Ovary (tissue), 3 donors: ENCODE measurements around the gene ZNF558.

Experiments
- EP300 ChIP-seq: sonication (generic); formaldehyde crosslinking; IDR thresholded peaks from one replicate; pipeline ENCODE4 v1.6.1; 2017; ENCODE audit warnings: antibody characterized with exemption
- POLR2A ChIP-seq: fragments of 450-650 bp; IDR thresholded peaks from one replicate; pipeline ENCODE4 v1.6.1; 2017; ENCODE audit warnings: antibody characterized with exemption, mild to moderate bottlenecking, moderate library complexity
- TF ChIP-seq, protein P1 (sequence below), 3 donors: fragments of 450-650 bp in 2 of 3; fragments of 200-600 bp in 1 of 3; IDR thresholded peaks; one replicate each; pipeline versions ENCODE4 v1.5.1 to v1.8.0; 2016 to 2022; ENCODE audit warnings: antibody characterized with exemption in 3 of 3, mild to moderate bottlenecking in 1 of 3
- donor health status: DM: no; HTN: no; CAD: no.

DNA sequence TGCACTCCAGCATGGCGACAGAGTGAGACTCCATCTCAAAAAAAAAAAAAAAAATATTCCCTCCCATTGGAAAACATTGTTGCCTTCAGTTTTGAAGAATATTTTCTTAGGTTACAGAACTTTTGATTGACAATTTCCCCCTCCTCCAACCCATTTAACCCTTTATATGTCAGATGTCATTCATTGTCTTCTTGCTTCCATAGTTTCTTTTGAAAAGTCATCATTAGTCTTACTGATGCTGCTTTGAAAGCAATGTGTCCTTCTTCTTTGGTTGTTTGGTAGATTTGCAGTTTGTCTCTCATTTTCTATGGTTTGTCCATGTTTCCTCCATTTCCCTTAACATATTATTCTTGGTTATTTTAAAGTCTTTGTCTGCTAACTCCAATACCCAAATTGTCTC, 25.4 kb downstream of the ZNF558 start:
- TF ChIP-seq, protein P1, sequence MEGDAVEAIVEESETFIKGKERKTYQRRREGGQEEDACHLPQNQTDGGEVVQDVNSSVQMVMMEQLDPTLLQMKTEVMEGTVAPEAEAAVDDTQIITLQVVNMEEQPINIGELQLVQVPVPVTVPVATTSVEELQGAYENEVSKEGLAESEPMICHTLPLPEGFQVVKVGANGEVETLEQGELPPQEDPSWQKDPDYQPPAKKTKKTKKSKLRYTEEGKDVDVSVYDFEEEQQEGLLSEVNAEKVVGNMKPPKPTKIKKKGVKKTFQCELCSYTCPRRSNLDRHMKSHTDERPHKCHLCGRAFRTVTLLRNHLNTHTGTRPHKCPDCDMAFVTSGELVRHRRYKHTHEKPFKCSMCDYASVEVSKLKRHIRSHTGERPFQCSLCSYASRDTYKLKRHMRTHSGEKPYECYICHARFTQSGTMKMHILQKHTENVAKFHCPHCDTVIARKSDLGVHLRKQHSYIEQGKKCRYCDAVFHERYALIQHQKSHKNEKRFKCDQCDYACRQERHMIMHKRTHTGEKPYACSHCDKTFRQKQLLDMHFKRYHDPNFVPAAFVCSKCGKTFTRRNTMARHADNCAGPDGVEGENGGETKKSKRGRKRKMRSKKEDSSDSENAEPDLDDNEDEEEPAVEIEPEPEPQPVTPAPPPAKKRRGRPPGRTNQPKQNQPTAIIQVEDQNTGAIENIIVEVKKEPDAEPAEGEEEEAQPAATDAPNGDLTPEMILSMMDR (IDR thresholded peaks at IDR 0.05) = no peak
- TF ChIP-seq POLR2A (no peak), EP300 (no peak)
